Neural progenitor cell (in vitro differentiated cells): ENCODE data around the gene BCAS2. TPM values are rescaled to one million over a fixed set of nuclear protein-coding genes. Genes with fewer than 3 reads are reported as not detected.

ENCODE experiments used
- DNase-seq: peaks from one replicate; pipeline ENCODE4 v3.0.0-alpha.2; 2016; ENCODE audit warnings: low spot score
- H2AFZ ChIP-seq: fragments of 200-600 bp; sonication (generic); replicated peaks from 2 replicates; pipeline ENCODE4 v1.6.1; 2016; ENCODE audit warnings: antibody characterized with exemption
- H3F3A ChIP-seq: fragments of 200-600 bp; sonication (generic); 2 replicates; pipeline ENCODE4 v1.6.1; 2016; ENCODE audit warnings: antibody characterized with exemption, low read depth
- H3K27ac ChIP-seq: fragments of 200-600 bp; sonication (generic); 2 replicates; pipeline ENCODE4 v1.5.1; 2016; ENCODE audit warnings: mild to moderate bottlenecking
- H3K27me3 ChIP-seq: fragments of 200-600 bp; sonication (generic); 2 replicates; pipeline ENCODE4 v1.6.1; 2016; ENCODE audit warnings: mild to moderate bottlenecking, moderate library complexity
- H3K36me3 ChIP-seq: fragments of 200-600 bp; sonication (generic); 2 replicates; pipeline ENCODE4 v1.5.1; 2016
- H3K4me1 ChIP-seq: fragments of 200-600 bp; sonication (generic); 2 replicates; pipeline ENCODE4 v1.6.1; 2016; ENCODE audit warnings: mixed run types
- H3K4me2 ChIP-seq: fragments of 200-600 bp; sonication (generic); 2 replicates; pipeline ENCODE4 v1.6.1; 2016
- H3K4me3 ChIP-seq: fragments of 200-600 bp; sonication (generic); 2 replicates; pipeline ENCODE4 v1.5.1; 2016
- H3K79me2 ChIP-seq: fragments of 200-600 bp; sonication (generic); 2 replicates; pipeline ENCODE4 v1.6.1; 2016; ENCODE audit warnings: low read depth
- H3K9ac ChIP-seq: fragments of 200-600 bp; sonication (generic); 2 replicates; pipeline ENCODE4 v1.6.1; 2016
- H3K9me3 ChIP-seq: fragments of 200-600 bp; sonication (generic); 2 replicates; pipeline ENCODE4 v1.5.1; 2016; ENCODE audit warnings: low read depth
- H4K20me1 ChIP-seq: fragments of 200-600 bp; sonication (generic); 2 replicates; pipeline ENCODE4 v1.6.1; 2016; ENCODE audit warnings: low read depth
- H3K27ac Mint-ChIP-seq: 3 replicates; pipeline ENCODE4 v1.8.0; 2021; ENCODE audit warnings: mixed read lengths
- H3K27me3 Mint-ChIP-seq: 2 replicates; pipeline ENCODE4 v1.8.0; 2022; ENCODE audit warnings: low read depth, mild to moderate bottlenecking, inconsistent platforms, moderate library complexity, mixed read lengths; ENCODE audit not compliant: insufficient read depth
- H3K36me3 Mint-ChIP-seq: 3 replicates; pipeline ENCODE4 v1.8.0; 2021; ENCODE audit warnings: mixed read lengths
- H3K4me1 Mint-ChIP-seq: 3 replicates; pipeline ENCODE4 v1.8.0; 2021; ENCODE audit warnings: mixed read lengths
- H3K4me3 Mint-ChIP-seq: 3 replicates; pipeline ENCODE4 v1.8.0; 2021; ENCODE audit warnings: mild to moderate bottlenecking, moderate library complexity, mixed read lengths
- H3K9me3 Mint-ChIP-seq: 3 replicates; pipeline ENCODE4 v1.8.0; 2020; ENCODE audit warnings: mixed read lengths
- EZH2 ChIP-seq: fragments of 200-600 bp; sonication (generic); IDR thresholded peaks from 2 replicates; pipeline ENCODE4 v1.6.1; 2017; ENCODE audit warnings: antibody characterized with exemption, mild to moderate bottlenecking, moderate library complexity
- EZH2phosphoT487 ChIP-seq: fragments of 200-600 bp; sonication (generic); IDR thresholded peaks from 2 replicates; pipeline ENCODE4 v1.6.1; 2017; ENCODE audit warnings: antibody characterized with exemption
- total RNA-seq: library from RNA; depleted of rRNA; stranded (reverse); fragments of >200 nt; gene quantifications from 2 replicates; pipeline ENCODE4 v1.2.3, GENCODE V29; 2015; ENCODE audit warnings: low replicate concordance
- TF ChIP-seq, protein P1 (sequence below): fragments of 200-600 bp; sonication (generic); IDR thresholded peaks from 2 replicates; pipeline ENCODE4 v1.5.1; 2017; ENCODE audit warnings: antibody characterized with exemption, mild to moderate bottlenecking

Gene BCAS2
- total RNA-seq, 1 donor from 2014 or later: 92.1 TPM

DNA sequence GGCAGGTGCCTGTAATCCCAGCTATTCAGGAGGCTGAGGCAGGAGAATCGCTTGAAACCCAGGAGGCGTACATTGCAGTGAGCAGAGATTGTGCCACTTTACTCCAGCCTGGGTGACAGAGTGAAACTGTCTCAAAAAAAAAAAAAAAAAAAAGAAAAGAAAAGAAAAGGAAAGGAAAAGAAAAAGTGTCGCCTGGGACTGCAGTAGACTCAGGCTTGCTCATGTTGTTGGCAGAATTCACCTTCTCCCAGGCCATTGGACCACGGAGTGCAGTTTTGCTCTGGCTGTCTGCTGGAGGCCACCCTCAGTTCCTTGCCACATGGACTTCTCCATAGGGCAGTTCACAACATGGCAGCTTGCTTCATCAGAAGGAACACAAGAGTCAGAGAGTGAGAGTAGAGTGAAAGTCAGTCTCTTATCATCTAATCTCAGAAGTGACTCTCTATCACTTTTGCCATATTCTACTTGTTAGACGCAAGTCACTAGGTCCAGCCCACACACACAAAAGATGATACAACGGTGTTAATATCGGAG lies 29.2 kb downstream of the BCAS2 start:
- H3K27me3 Mint-ChIP-seq: no peaks in the 10 kb centered on the region
- peaks cover 2% of the 10 kb centered on the region for H3K4me1 Mint-ChIP-seq
- H3K4me3 ChIP-seq: no peak overlapping the region
- no peak overlapping the region for H2AFZ ChIP-seq
- H3K9ac ChIP-seq: no peak overlapping the region
- no peaks in the 10 kb centered on the region for H3F3A ChIP-seq
- no peaks in the 10 kb centered on the region for H3K4me1 ChIP-seq
- H3K4me3 Mint-ChIP-seq: no peak overlapping the region
- DNase-seq: no peak
- H3K27ac ChIP-seq: no peak overlapping the region
- peak overlapping the region; percentile 42 for H3K27ac Mint-ChIP-seq
- H3K36me3 ChIP-seq: no peaks in the 10 kb centered on the region
- no peaks in the 10 kb centered on the region for H3K27me3 ChIP-seq
- H3K9me3 Mint-ChIP-seq: no peaks in the 10 kb centered on the region
- H3K4me2 ChIP-seq: no peak overlapping the region
- TF ChIP-seq, protein P1, sequence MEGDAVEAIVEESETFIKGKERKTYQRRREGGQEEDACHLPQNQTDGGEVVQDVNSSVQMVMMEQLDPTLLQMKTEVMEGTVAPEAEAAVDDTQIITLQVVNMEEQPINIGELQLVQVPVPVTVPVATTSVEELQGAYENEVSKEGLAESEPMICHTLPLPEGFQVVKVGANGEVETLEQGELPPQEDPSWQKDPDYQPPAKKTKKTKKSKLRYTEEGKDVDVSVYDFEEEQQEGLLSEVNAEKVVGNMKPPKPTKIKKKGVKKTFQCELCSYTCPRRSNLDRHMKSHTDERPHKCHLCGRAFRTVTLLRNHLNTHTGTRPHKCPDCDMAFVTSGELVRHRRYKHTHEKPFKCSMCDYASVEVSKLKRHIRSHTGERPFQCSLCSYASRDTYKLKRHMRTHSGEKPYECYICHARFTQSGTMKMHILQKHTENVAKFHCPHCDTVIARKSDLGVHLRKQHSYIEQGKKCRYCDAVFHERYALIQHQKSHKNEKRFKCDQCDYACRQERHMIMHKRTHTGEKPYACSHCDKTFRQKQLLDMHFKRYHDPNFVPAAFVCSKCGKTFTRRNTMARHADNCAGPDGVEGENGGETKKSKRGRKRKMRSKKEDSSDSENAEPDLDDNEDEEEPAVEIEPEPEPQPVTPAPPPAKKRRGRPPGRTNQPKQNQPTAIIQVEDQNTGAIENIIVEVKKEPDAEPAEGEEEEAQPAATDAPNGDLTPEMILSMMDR: no peak
- no peak for TF ChIP-seq EZH2
- TF ChIP-seq EZH2phosphoT487: no peak
- no peaks in the 10 kb centered on the region for H3K36me3 Mint-ChIP-seq
- H4K20me1 ChIP-seq: no peaks in the 10 kb centered on the region
- H3K79me2 ChIP-seq: no peaks in the 10 kb centered on the region
- no peaks in the 10 kb centered on the region for H3K9me3 ChIP-seq

DNA sequence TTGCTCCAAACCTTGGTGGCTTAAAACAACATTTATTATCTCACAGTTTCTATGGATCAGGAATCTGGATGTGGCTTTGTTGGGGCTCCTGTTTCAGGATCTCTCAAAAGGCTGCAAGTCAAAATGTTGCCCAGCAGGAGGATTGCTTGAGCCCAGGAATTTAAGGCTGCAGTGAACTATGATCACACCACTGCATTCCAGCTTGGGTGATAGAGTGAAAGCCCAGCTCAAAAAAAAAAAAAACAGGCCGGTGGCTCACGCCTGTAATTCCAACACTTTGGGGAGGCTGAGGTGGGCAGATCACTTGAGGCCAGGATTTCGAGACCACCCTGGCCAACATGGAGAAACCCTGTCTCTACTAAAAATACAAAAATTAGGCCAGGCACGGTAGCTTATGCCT lies 30.0 kb downstream of the BCAS2 start:
- H3K9me3 ChIP-seq: no peaks in the 10 kb centered on the region
- no peaks in the 10 kb centered on the region for H3K27me3 Mint-ChIP-seq
- H3K27ac ChIP-seq: no peak overlapping the region
- no peaks in the 10 kb centered on the region for H3K36me3 ChIP-seq
- no peak overlapping the region for H2AFZ ChIP-seq
- no peaks in the 10 kb centered on the region for H4K20me1 ChIP-seq
- DNase-seq: peak; percentile 32
- no peaks in the 10 kb centered on the region for H3K79me2 ChIP-seq
- H3K4me1 ChIP-seq: no peaks in the 10 kb centered on the region
- no peak overlapping the region for H3K27ac Mint-ChIP-seq
- H3K9ac ChIP-seq: no peak overlapping the region
- no peaks in the 10 kb centered on the region for H3K36me3 Mint-ChIP-seq
- no peak overlapping the region for H3K4me3 ChIP-seq
- H3K9me3 Mint-ChIP-seq: no peaks in the 10 kb centered on the region
- H3K4me2 ChIP-seq: no peak overlapping the region
- peaks cover 2% of the 10 kb centered on the region for H3K4me1 Mint-ChIP-seq
- H3F3A ChIP-seq: no peaks in the 10 kb centered on the region
- H3K4me3 Mint-ChIP-seq: no peak overlapping the region
- TF ChIP-seq EZH2phosphoT487 (no peak), EZH2 (no peak)
- TF ChIP-seq, protein P1: no peak
- H3K27me3 ChIP-seq: no peaks in the 10 kb centered on the region

GRCh38 chr1:114550336-114550735 lies 31.1 kb downstream of the BCAS2 start:
- Histone ChIP-seq H3K79me2 (no peaks in the 10 kb centered on the region), H3K9ac (no peak overlapping the region), H3K27me3 (no peaks in the 10 kb centered on the region), H3K4me2 (no peak overlapping the region), H3K4me3 (no peak overlapping the region), H4K20me1 (no peaks in the 10 kb centered on the region), H3F3A (no peaks in the 10 kb centered on the region), H2AFZ (no peak overlapping the region), H3K9me3 (no peaks in the 10 kb centered on the region), H3K36me3 (no peaks in the 10 kb centered on the region), H3K27ac (no peak overlapping the region), H3K4me1 (no peaks in the 10 kb centered on the region)
- Mint-ChIP-seq H3K4me3 (no peak overlapping the region), H3K27me3 (no peaks in the 10 kb centered on the region), H3K4me1 (peaks cover 2% of the 10 kb centered on the region), H3K9me3 (no peaks in the 10 kb centered on the region), H3K36me3 (no peaks in the 10 kb centered on the region), H3K27ac (no peak overlapping the region)
- DNase-seq: no peak
- no peak for TF ChIP-seq EZH2
- TF ChIP-seq EZH2phosphoT487: no peak
- TF ChIP-seq, protein P1: no peak
